Measurements from ENCODE around the gene ACTL6A.

ACTL6A gene

DNA sequence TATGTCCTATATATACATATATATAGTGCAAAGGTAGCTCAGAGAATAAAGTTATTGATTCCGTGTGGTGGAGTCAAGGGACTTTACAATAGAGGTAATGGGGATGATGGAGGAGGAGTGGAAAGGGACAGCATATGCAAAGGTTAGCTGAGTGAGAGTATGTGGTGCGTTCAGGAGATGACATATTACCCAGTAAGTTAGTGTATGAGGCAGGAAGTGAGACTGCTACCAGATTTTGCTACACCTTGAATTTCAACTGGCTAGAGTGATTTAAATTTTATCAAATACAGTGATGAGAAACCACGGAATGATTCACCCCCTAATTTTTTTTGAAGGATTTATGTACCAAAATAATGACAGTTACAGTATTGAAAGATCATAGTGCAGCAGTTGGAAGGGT is 2.8 kb downstream of the ACTL6A start:
- Histone ChIP-seq H3K4me3 (ENCODE audit: low read depth, low read length, poor library complexity, severe bottlenecking) (no peak overlapping the region), H3F3A (ENCODE audit: insufficient read depth, low read length) (no peaks in the 10 kb centered on the region), H3K79me2 (ENCODE audit: insufficient read depth, low read length) (peaks cover 59% of the 10 kb centered on the region), H3K4me2 (ENCODE audit: low read length) (peak overlapping the region; percentile 1; the same call in 1 of the 2 replicates), H3K36me3 (ENCODE audit: insufficient read depth, low read length) (peaks cover 19% of the 10 kb centered on the region), H4K20me1 (ENCODE audit: insufficient read depth, low read length) (no peaks in the 10 kb centered on the region), H3K27ac (ENCODE audit: low read depth, low read length, poor library complexity, severe bottlenecking) (no peak overlapping the region), H3K4me1 (ENCODE audit: insufficient read depth, low read length, severe bottlenecking) (peaks cover 23% of the 10 kb centered on the region), H3K9me3 (ENCODE audit: low read length) (no peaks in the 10 kb centered on the region), H3K9ac (ENCODE audit: low read length) (no peak overlapping the region; the same call in 1 of the 2 replicates), H3K27me3 (ENCODE audit: insufficient read depth, low read length) (no peaks in the 10 kb centered on the region), H2AFZ (ENCODE audit: low read length) (no peak overlapping the region), H3K9me2 (ENCODE audit: low read depth, low read length) (no peaks in the 10 kb centered on the region)
- TF ChIP-seq EZH2 (IDR thresholded peaks at IDR 0.05; ENCODE audit: borderline replicate concordance, low read length): no peak
- TF ChIP-seq, protein P1, sequence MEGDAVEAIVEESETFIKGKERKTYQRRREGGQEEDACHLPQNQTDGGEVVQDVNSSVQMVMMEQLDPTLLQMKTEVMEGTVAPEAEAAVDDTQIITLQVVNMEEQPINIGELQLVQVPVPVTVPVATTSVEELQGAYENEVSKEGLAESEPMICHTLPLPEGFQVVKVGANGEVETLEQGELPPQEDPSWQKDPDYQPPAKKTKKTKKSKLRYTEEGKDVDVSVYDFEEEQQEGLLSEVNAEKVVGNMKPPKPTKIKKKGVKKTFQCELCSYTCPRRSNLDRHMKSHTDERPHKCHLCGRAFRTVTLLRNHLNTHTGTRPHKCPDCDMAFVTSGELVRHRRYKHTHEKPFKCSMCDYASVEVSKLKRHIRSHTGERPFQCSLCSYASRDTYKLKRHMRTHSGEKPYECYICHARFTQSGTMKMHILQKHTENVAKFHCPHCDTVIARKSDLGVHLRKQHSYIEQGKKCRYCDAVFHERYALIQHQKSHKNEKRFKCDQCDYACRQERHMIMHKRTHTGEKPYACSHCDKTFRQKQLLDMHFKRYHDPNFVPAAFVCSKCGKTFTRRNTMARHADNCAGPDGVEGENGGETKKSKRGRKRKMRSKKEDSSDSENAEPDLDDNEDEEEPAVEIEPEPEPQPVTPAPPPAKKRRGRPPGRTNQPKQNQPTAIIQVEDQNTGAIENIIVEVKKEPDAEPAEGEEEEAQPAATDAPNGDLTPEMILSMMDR (IDR thresholded peaks at IDR 0.05; ENCODE audit: low read length): no peak

DNA sequence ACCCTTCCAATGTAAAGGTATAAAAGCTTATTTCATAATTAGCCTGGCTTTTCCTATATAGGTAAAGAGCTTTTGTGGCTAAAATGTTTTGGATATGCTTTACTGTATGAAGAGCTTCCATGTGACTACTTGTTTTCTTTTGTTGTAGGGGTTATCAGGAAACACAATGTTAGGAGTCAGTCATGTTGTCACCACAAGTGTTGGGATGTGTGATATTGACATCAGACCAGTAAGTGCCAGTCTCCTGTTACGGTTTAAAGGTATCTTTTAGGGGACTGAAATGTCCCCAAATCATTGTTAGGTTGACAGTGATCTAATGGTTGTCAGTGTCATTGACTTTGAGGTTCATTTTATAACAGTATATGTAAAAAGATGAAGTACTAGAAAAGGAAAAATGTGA is 18.3 kb downstream of the ACTL6A start:
- 0 out of 2 replicates have a peak, but pooled peaks cover 2% of the 10 kb centered on the region for H4K20me1 ChIP-seq (ENCODE audit: insufficient read depth, low read length)
- no peak overlapping the region for H3K4me2 ChIP-seq (ENCODE audit: low read length)
- H3K9me3 ChIP-seq (ENCODE audit: low read length): no peaks in the 10 kb centered on the region
- no peaks in the 10 kb centered on the region for H3K9me2 ChIP-seq (ENCODE audit: low read depth, low read length)
- no peak overlapping the region for H3K4me3 ChIP-seq (ENCODE audit: low read depth, low read length, poor library complexity, severe bottlenecking)
- TF ChIP-seq EZH2 (IDR thresholded peaks at IDR 0.05; ENCODE audit: borderline replicate concordance, low read length): no peak
- TF ChIP-seq, protein P1 (IDR thresholded peaks at IDR 0.05; ENCODE audit: low read length): no peak
- no peak overlapping the region for H2AFZ ChIP-seq (ENCODE audit: low read length)
- H3K9ac ChIP-seq (ENCODE audit: low read length): no peak overlapping the region
- H3K27ac ChIP-seq (ENCODE audit: low read depth, low read length, poor library complexity, severe bottlenecking): no peak overlapping the region
- no peaks in the 10 kb centered on the region for H3K27me3 ChIP-seq (ENCODE audit: insufficient read depth, low read length)
- no peaks in the 10 kb centered on the region for H3K79me2 ChIP-seq (ENCODE audit: insufficient read depth, low read length)
- no peaks in the 10 kb centered on the region for H3K4me1 ChIP-seq (ENCODE audit: insufficient read depth, low read length, severe bottlenecking)
- H3K36me3 ChIP-seq (ENCODE audit: insufficient read depth, low read length): peaks cover 95% of the 10 kb centered on the region
- H3F3A ChIP-seq (ENCODE audit: insufficient read depth, low read length): 0 out of 2 replicates have a peak, but pooled peaks cover 3% of the 10 kb centered on the region

DNA sequence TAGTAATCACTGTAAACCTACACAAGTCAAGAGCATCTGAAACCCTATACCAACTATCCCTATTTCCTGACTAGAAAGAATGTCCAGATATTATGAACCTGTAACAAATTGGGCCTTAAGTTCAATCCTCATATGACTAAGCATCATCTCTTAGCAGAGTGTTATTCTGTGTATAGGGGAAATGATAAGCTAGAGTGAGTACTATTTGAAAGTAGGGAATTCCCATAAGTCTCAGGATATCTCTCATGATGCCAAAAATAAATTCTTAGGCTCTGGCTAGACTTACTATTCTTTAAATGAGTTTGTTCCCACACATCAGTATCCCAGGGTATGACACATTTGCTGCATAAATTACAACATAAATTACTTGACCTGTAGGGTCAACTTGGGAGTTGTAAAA is 26.4 kb downstream of the ACTL6A start:
- Histone ChIP-seq H2AFZ (ENCODE audit: low read length) (no peak overlapping the region), H3K9me2 (ENCODE audit: low read depth, low read length) (no peaks in the 10 kb centered on the region), H3K4me3 (ENCODE audit: low read depth, low read length, poor library complexity, severe bottlenecking) (no peak overlapping the region), H3K27ac (ENCODE audit: low read depth, low read length, poor library complexity, severe bottlenecking) (no peak overlapping the region), H3K79me2 (ENCODE audit: insufficient read depth, low read length) (no peaks in the 10 kb centered on the region), H3K36me3 (ENCODE audit: insufficient read depth, low read length) (peaks cover 98% of the 10 kb centered on the region), H3F3A (ENCODE audit: insufficient read depth, low read length) (no peaks in the 10 kb centered on the region), H3K9ac (ENCODE audit: low read length) (no peak overlapping the region), H3K4me1 (ENCODE audit: insufficient read depth, low read length, severe bottlenecking) (no peaks in the 10 kb centered on the region), H3K27me3 (ENCODE audit: insufficient read depth, low read length) (no peaks in the 10 kb centered on the region), H4K20me1 (ENCODE audit: insufficient read depth, low read length) (no peaks in the 10 kb centered on the region), H3K4me2 (ENCODE audit: low read length) (no peak overlapping the region), H3K9me3 (ENCODE audit: low read length) (no peaks in the 10 kb centered on the region)
- no peak for TF ChIP-seq EZH2 (IDR thresholded peaks at IDR 0.05; ENCODE audit: borderline replicate concordance, low read length)
- TF ChIP-seq, protein P1 (IDR thresholded peaks at IDR 0.05; ENCODE audit: low read length): no peak

Measured in OCI-LY1 (cell line).